HepG2 (cell line): ENCODE measurements around the gene NEMF. TPM values are rescaled to one million over a fixed set of nuclear protein-coding genes. Genes with fewer than 3 reads are reported as not detected.

Source experiments
- AKNA ChIP-seq: sonication (generic); formaldehyde crosslinking; IDR thresholded peaks from 2 replicates; pipeline ENCODE4 v1.4.0; 2020; ENCODE audit warnings: missing genetic modification reagents, borderline replicate concordance
- ATF7 ChIP-seq, 2 experiments: fragments of 450-650 bp in 1 of 2; sonication (generic) in 1 of 2; formaldehyde crosslinking in 1 of 2; IDR thresholded peaks; 2 replicates each; pipeline versions ENCODE4 v1.4.0 to v1.6.1; 2016 to 2020; ENCODE audit warnings: antibody characterized with exemption in 1 of 2, mild to moderate bottlenecking in 1 of 2, missing genetic modification reagents in 1 of 2
- HMG20A ChIP-seq: IDR thresholded peaks from 2 replicates; pipeline ENCODE4 v1.6.1; 2016; ENCODE audit warnings: borderline replicate concordance
- KDM5A ChIP-seq: fragments of 200-600 bp; sonication (generic); IDR thresholded peaks from 2 replicates; pipeline ENCODE4 v1.7.0; 2018; ENCODE audit warnings: antibody characterized with exemption, mild to moderate bottlenecking, low read length, borderline replicate concordance
- MAFK ChIP-seq, 2 experiments: IDR thresholded peaks in 1 of 2; conservative IDR thresholded peaks in 1 of 2; 2 replicates each; pipeline ENCODE4 v1.6.1; 2011; ENCODE audit warnings: improper control_type of control experiment in 2 of 2, low read length in 2 of 2
- NFE2 ChIP-seq: sonication (generic); formaldehyde crosslinking; IDR thresholded peaks from 2 replicates; pipeline ENCODE4 v1.4.0; 2020; ENCODE audit warnings: missing genetic modification reagents
- PHF20 ChIP-seq: sonication (generic); formaldehyde crosslinking; IDR thresholded peaks from 2 replicates; pipeline ENCODE4 v1.5.0; 2020; ENCODE audit warnings: mild to moderate bottlenecking, missing genetic modification reagents
- TARDBP ChIP-seq: sonication (generic); formaldehyde crosslinking; IDR thresholded peaks from 2 replicates; pipeline ENCODE4 v1.8.0; 2022; ENCODE audit warnings: mild to moderate bottlenecking, missing genetic modification reagents
- ZBED4 ChIP-seq: sonication (generic); formaldehyde crosslinking; IDR thresholded peaks from 2 replicates; pipeline ENCODE4 v1.4.0; 2020; ENCODE audit warnings: missing genetic modification reagents, borderline replicate concordance
- ZNF430 ChIP-seq: sonication (generic); formaldehyde crosslinking; IDR thresholded peaks from 2 replicates; pipeline ENCODE4 v1.9.0; 2021; ENCODE audit warnings: mild to moderate bottlenecking, missing genetic modification reagents
- ZNF512B ChIP-seq: sonication (generic); formaldehyde crosslinking; IDR thresholded peaks from 2 replicates; pipeline ENCODE4 v1.5.1; 2020; ENCODE audit warnings: missing genetic modification reagents, mild to moderate bottlenecking, borderline replicate concordance
- ZNF563 ChIP-seq: sonication (generic); formaldehyde crosslinking; IDR thresholded peaks from 2 replicates; pipeline ENCODE4 v1.8.0; 2022; ENCODE audit warnings: mild to moderate bottlenecking, moderate library complexity, missing genetic modification reagents
- ZNF747 ChIP-seq: sonication (generic); formaldehyde crosslinking; IDR thresholded peaks from 2 replicates; pipeline ENCODE4 v1.8.1; 2023; ENCODE audit warnings: missing genetic modification reagents, mild to moderate bottlenecking, borderline replicate concordance
- ZSCAN5A ChIP-seq: sonication (generic); formaldehyde crosslinking; IDR thresholded peaks from 2 replicates; pipeline ENCODE4 v1.8.0; 2022; ENCODE audit warnings: mild to moderate bottlenecking, missing genetic modification reagents, borderline replicate concordance
- polyA plus RNA-seq, 8 experiments: library from polyadenylated mRNA; depleted of rRNA in 3 of 8; stranded (reverse) in 7 of 8; unstranded in 1 of 8; fragments of >200 nt; fragmentation: Illumina TruSeq in 4 of 8; extraction: Trizol in 4 of 8; gene quantifications; 2 replicates each; pipeline versions ENCODE4 v1.2.1 to v1.2.3, GENCODE V29; 2011 to 2016; ENCODE audit warnings: low read depth in 4 of 8, missing spikeins in 1 of 8, mixed read lengths in 1 of 8; ENCODE audit not compliant: insufficient read depth in 1 of 8
- total RNA-seq, 5 experiments: library from RNA; depleted of rRNA; stranded (reverse); fragments of >200 nt; fragmentation: Illumina TruSeq; extraction: Trizol; gene quantifications; 2 replicates each; pipeline ENCODE4 v1.2.3, GENCODE V29; 2016; ENCODE audit warnings: low read depth in 1 of 5

The NEMF gene
- total and polyA plus RNA-seq, 2 of the 13 experiments (the other 11 are each of a cell fraction or from before 2014, with no cell fraction given): 21.3 to 57.9 TPM

- peak; percentile 73; the same call in 1 of the 2 replicates for TF ChIP-seq TARDBP (CRISPR knock-in tag)
- peak; percentile 40; the same call in 1 of the 2 replicates for TF ChIP-seq ZBED4 (CRISPR knock-in tag)
- TF ChIP-seq ZNF430 (CRISPR knock-in tag): peak; percentile 87
- peak; percentile 90; the same call in 1 of the 2 replicates for TF ChIP-seq ZNF563
- peak; percentile 89 for TF ChIP-seq PHF20 (CRISPR knock-in tag)
- peak; percentile 94 for TF ChIP-seq ZNF747 (CRISPR knock-in tag)
- TF ChIP-seq ATF7 (IDR thresholded peaks at IDR 0.05): no peak
- TF ChIP-seq ATF7 (CRISPR knock-in tag; IDR thresholded peaks at IDR 0.05): no peak
- TF ChIP-seq MAFK (conservative IDR thresholded peaks at IDR 0.05 in 1 of 2, IDR thresholded peaks at IDR 0.05 in 1 of 2; ENCODE audit: low read length in 2 of 2): no peak
- TF ChIP-seq HMG20A: 0 out of 2 replicates have a peak, but pooled peaks have one; percentile 10
- TF ChIP-seq AKNA (CRISPR knock-in tag): no peak
- TF ChIP-seq ZSCAN5A (CRISPR knock-in tag): peak; percentile 72; the same call in 1 of the 2 replicates
- TF ChIP-seq ZNF512B (CRISPR knock-in tag): no peak
- TF ChIP-seq NFE2: no peak
- peak; percentile 87 for TF ChIP-seq KDM5A
Observed at GRCh38 chr14:49852301-49853157, at the start of gene NEMF (continued).
